RWPE1 (cell line): ENCODE measurements around the gene UAP1L1.

Experiments used
- CTCF ChIA-PET: fragments of 350-600 bp; sonication (Branson Sonifier 250); formaldehyde crosslinking; extraction: SDS; loops from one replicate; lab custom pipeline; 2021; lab: Yijun Ruan, JAX
- POLR2A ChIA-PET: fragments of 400-600 bp; formaldehyde crosslinking; extraction: SDS; loops from one replicate; lab custom pipeline; 2020; ENCODE audit warnings: antibody characterized with exemption; ENCODE audit not compliant: low non-redundant PET; lab: Yijun Ruan, JAX
- DNase-seq: peaks from one replicate; pipeline ENCODE4 v3.0.0; 2012; ENCODE audit warnings: low spot score
- H3K27ac ChIP-seq: fragments of 450-650 bp; 2 replicates; pipeline ENCODE4 v1.5.1; 2017
- TF ChIP-seq, protein P1 (sequence below): fragments of 450-650 bp; conservative IDR thresholded peaks from 2 replicates; pipeline ENCODE4 v1.5.1; 2017; ENCODE audit warnings: low read depth, mild to moderate bottlenecking

UAP1L1 gene

DNA sequence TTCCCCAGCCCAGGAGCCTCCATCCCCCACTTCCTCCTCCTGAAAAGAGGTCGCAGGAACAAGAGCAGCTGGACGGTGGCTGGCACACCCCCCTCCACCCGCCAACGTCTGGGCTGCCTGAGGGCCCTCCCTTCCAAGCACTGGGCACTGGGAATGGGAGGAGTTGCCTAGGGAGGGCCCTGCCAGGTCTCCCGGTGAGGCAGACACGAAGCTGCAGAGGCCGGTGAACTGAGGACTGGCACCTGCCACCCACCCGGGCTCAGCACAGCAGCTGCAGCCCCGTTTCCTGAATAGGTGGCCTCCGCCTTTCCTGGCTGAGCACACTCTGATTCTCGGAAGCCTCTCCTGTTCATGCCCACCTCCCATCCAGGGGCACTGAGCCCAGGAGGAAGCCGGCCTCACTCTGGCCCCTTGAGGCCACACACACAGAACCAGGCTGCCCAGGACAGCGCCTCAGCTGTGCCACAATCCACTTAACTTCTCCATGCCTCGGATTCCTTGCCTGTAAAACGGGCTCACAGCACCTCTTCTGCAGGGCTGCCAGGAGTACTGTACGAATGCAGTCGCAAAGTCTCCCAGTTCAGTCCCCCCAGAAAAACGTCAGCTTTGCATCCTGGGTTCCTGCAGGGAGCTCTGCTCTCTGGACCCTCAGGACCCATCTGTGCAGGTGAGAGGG lies 32.7 kb upstream of the UAP1L1 start:
- TF ChIP-seq, protein P1, sequence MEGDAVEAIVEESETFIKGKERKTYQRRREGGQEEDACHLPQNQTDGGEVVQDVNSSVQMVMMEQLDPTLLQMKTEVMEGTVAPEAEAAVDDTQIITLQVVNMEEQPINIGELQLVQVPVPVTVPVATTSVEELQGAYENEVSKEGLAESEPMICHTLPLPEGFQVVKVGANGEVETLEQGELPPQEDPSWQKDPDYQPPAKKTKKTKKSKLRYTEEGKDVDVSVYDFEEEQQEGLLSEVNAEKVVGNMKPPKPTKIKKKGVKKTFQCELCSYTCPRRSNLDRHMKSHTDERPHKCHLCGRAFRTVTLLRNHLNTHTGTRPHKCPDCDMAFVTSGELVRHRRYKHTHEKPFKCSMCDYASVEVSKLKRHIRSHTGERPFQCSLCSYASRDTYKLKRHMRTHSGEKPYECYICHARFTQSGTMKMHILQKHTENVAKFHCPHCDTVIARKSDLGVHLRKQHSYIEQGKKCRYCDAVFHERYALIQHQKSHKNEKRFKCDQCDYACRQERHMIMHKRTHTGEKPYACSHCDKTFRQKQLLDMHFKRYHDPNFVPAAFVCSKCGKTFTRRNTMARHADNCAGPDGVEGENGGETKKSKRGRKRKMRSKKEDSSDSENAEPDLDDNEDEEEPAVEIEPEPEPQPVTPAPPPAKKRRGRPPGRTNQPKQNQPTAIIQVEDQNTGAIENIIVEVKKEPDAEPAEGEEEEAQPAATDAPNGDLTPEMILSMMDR, result no peak
- ChIA-PET CTCF (interaction anchor here (0.7 to 3.2 kb wide), 7 partner anchors 10 to 94 kb away, joined by 3 to 28 read pairs (median 10); partner anchors contain the start of gene ABCA2), POLR2A (no interaction called here)
- DNase-seq, result no peak
- H3K27ac ChIP-seq, result peak overlapping the region; percentile 48

DNA sequence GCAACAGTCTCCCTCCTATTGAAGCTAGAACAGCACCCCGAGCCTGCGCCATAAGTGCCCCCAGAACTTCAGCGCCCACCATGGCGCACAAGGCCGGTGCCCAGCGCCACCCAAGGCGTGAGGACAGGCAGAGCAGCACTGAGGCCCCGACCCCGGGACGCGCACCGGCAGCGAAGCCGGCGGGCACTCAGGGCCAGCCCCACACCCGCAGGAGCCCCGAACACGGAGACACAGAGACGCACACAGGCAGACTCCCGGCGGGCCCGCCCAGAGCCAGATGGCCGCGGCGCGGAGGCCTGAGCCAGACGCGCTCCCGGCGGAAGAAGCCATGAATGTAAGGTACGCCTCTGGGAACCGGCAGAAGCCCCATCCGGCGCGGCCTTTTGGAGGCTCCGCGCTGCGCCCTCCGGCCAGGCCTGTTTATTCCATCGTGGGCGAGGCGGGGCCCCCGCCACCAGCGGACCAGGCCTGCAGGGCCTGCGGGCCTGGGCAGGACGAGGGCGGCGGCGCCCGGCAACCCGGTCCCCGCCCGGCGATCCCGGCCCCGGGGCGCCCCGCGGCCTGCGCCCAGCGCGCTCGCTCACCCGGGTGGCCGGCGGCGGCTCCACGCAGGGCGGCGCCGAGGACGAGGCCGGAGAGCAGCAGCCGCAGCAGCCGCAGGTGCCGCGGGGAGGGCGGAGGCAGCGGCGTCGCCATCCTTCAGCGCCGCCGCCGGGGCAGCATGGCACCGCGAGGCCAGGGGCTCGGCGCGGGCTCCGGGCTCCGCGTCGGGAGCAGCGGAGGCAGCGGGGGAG lies 31.8 kb upstream of the UAP1L1 start:
- DNase-seq, result no peak
- POLR2A ChIA-PET, result no interaction called here
- CTCF ChIA-PET, result interaction anchor here (0.8 to 4.4 kb wide), 11 partner anchors 10 to 52 kb away, joined by 5 to 76 read pairs (median 19); partner anchors contain the start of genes ABCA2, SAPCD2 and UAP1L1
- H3K27ac ChIP-seq, result peak overlapping the region; percentile 48
- TF ChIP-seq, protein P1, result no peak

DNA sequence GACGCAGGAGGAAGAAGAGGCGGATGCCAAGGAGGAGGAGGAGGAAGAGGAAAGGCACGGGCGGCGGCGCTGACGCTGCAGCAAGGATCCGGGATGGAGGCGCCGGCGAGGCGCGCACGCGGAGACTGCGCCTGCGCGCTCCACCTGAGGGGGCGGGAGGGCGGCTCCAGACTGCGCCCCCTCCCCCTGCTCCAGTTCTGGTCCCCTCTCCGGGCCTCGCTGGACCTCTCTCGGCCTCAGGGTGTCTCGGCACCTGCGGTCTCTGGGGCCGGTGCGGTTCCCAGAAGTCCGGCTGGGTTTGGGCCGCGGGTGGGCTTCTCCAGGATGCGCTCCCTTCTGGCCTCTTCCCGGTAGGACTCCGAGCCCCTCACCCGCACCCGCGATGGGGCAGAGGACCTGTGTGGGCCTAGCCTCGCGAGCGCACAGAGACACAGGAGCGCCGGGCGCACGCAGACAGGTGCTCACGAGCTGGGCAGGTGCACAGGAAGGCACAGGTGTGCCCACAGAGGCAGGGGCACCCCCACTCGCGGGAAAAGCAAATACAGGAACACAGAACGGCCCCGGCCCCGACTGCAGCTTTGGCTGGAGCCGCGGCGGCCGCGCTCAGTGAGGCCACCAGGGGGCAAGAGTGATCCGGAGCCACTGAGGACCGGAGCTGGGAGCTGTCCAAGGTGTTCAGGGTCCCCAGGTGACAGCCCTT lies 31.1 kb upstream of the UAP1L1 start, which contains the start of gene NPDC1:
NPDC1 (minus strand) TSS at position 90 of the 700 bp plus-strand sequence. CDS start 188 bp downstream, outside the sequence.
- DNase-seq, result peak; percentile 95
- peak within 1 kb of the TSS; percentile 48 for H3K27ac ChIP-seq
- ChIA-PET CTCF (interaction anchor here (0.5 to 4.4 kb wide), 39 partner anchors 10 to 531 kb away, joined by 3 to 76 read pairs (median 5); partner anchors contain the start of genes LCN8, MAN1B1, SAPCD2 and UAP1L1), POLR2A (interaction anchor here (0.6 to 1.1 kb wide), 3 partner anchors 37 to 159 kb away, joined by 3 to 6 read pairs (median 4); no protein-coding TSS in a partner anchor)
- TF ChIP-seq, protein P1, result peak; percentile 99

DNA sequence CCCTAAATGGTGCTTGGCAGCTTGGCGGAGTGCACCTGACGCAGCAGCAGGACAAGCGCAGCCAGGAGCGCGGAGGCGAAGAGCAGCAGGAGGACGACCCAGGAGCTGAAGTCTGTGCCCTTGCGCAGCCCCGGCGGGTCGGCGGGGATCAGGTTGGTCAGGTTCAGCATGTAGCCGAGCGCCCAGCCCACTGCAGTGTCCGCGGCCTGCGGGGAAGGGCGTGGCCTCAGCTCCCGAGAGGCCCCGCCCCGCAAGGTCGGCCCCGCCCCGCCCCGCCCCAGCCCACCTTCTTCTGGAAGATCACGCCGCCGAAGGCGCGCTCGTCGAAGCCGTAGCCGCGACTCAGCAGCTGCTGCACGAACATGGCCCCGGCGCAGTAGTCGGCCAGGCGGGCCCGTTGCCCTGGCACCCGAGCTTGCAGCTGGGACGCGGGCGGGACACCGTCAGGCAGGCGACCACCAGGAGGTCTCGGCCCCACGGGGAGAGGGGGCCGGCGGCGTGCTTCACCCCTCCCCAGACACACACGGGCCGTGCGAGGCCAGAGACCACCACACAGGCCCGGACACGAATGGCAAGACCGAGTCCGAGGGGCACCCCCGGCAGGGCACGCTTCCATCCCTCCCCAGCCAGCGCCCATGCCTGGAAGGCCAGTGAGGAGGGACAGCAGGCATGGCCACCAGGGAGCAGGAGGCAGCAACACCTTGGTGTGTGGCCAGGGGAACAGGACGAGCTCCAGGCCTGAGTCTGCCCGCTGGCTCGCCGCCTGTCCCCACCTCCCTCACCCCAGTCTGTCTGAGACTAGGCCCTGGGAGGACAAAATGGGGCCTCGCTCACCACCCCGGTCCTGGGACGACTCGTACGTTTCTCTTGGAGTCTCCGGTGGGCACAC lies 28.4 kb upstream of the UAP1L1 start:
- DNase-seq, result no peak
- POLR2A ChIA-PET, result no interaction called here
- TF ChIP-seq, protein P1, result no peak
- CTCF ChIA-PET, result interaction anchor here (0.5 to 4.4 kb wide), 13 partner anchors 10 to 553 kb away, joined by 3 to 63 read pairs (median 5); partner anchors contain the start of genes ABCA2, CYSRT1 and SAPCD2
- peak overlapping the region; percentile 4; the same call in 1 of the 2 replicates for H3K27ac ChIP-seq

DNA sequence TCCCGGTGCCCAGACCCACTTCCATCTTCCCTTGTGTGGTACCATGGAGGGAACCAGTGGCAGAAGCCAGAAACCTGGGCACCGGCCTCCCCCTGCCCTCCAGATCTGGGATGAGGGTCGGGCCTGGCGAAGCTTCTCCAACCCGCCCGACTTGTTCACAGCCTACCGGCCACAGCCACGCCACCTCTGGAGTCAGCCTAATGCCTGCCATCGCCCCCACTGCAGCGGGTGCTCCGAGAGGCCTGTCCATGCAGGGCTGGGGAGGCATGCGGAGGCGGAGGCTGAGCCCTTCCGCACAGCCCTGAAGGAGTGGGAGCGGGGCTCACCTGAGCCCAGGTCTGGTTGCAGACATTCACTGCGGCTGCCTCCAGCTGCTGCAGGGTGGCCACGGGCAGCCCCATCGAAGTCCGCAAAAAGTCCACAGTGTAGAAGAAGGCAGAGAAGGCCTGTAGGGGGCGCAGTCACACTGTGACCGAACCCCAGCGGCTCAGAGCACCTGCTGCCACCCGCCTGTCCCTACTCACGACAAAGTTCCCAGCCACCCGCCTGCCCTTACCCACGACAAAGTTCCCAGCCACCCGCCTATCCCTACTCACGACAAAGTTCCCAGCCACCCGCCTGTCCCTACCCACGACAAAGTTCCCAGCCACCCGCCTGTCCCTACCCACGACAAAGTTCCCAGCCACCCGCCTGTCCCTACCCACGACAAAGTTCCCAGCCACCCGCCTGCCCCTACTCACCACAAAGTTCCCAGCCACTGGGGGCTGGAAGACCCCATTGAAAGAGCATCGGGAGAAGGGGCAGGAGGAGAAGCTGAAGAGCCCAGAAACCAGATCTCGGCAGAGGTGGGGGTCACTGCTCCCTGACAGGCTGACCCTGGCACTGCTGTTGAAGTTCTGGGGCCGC lies 27.5 kb upstream of the UAP1L1 start:
- DNase-seq, result no peak
- H3K27ac ChIP-seq, result peak overlapping the region; percentile 4; the same call in 1 of the 2 replicates
- ChIA-PET CTCF (interaction anchor here (0.5 to 4.4 kb wide), 12 partner anchors 8 to 554 kb away, joined by 3 to 63 read pairs (median 5); partner anchors contain the start of genes ABCA2 and SAPCD2), POLR2A (no interaction called here)
- TF ChIP-seq, protein P1, result peak; percentile 70
